ENCODE data around the gene SLC9A7. TPM values are rescaled to one million over a fixed set of nuclear protein-coding genes. Genes with fewer than 3 reads are reported as not detected.

SLC9A7 gene
- 8.2 to 13.1 TPM (median 10.8 TPM) in 5 replicates for total RNA-seq (2022; extraction: Qiagen RNA extraction; ENCODE audit: low read depth)

GRCh38 chrX:46758956-46759644 is at the start of gene SLC9A7:
SLC9A7 (minus strand) TSS chrX:46759118; CDS start chrX:46759029, 89 bp downstream.

GRCh38 chrX:46573331-46573891 is 185.5 kb downstream of the SLC9A7 start, which contains the start of gene CHST7:
CHST7 (plus strand) TSS chrX:46573765; CDS start chrX:46573932, 167 bp downstream.

Other genes starting within 250 kb of the SLC9A7 start
- gene ZNF674, start 213.7 kb downstream of the SLC9A7 start, total RNA-seq (2022; extraction: Qiagen RNA extraction; ENCODE audit: low read depth) = 2.6 to 3.6 TPM (median 2.9 TPM) in 5 replicates
- 15.8 to 33.8 TPM (median 29.4 TPM) in 5 replicates for gene CHST7, start 185.4 kb downstream of the SLC9A7 start, total RNA-seq (2022; extraction: Qiagen RNA extraction; ENCODE audit: low read depth)
- 6.7 to 15.8 TPM (median 9.9 TPM) in 5 replicates for gene RP2, start 77.9 kb upstream of the SLC9A7 start, total RNA-seq (2022; extraction: Qiagen RNA extraction; ENCODE audit: low read depth)
- gene JADE3, start 153.3 kb upstream of the SLC9A7 start, total RNA-seq (2022; extraction: Qiagen RNA extraction; ENCODE audit: low read depth) = 9.5 to 14.5 TPM (median 13.6 TPM) in 5 replicates

Data from A549 treated with ZK216348 at 1 μM for 4 hours (cell line).